ENCODE measurements around the gene ITSN1. TPM values are rescaled to one million over a fixed set of nuclear protein-coding genes. Genes with fewer than 3 reads are reported as not detected.

Gene ITSN1
- total RNA-seq, 4 donors from 2014 or later: 33.0 to 50.5 (median 45.9) TPM

DNA sequence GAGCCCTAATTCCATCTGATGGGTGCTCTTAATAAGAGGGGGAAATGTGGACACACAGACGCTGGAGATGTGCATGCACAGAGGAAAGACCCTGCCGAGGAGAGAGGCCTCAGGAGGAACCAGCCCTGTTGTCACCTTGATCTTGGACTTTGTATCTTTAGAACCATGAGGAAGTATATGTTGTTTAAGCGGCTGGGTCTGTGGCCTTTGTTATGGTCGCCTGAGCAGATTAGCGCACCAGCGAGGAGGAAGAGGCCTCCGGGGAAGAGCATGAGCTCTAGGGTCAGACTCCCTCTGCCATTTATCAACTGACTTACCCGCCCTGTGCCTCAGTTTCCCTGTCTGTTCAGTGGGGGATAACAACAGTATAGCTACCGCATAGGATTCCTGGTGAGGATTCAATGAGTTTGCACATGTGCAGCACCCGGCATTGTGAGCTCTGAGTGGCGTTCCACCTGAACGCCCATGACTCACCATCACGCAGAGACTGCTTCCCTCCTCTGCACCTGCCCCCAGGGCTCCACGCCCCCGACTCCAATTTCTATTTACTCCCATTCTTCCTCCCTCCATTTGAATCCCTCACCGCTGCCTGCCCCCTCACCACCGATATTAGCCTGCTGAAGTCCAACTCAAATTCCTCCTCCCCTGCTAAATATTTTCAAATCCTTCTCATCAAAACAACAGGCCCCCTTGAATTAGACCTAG is 206.1 kb downstream of the ITSN1 start:
- Histone ChIP-seq H3K4me1 (peaks cover 0 to 13% (median 0%) of the 10 kb centered on the region in 3 donors), H3K36me3 (no peaks in the 10 kb centered on the region), H3K9me3 (no peaks in the 10 kb centered on the region), H3K4me3 (no peak overlapping the region), H3K27me3 (no peaks in the 10 kb centered on the region), H3K27ac (no peak overlapping the region)
- WGBS, 2 donors (ENCODE audit: low coverage in 1 of 2): 91 to 93% methylated on average over 7 to 17 of the region's 17 CpGs
- no peak for ATAC-seq
- TF ChIP-seq EP300 (IDR thresholded peaks at IDR 0.05): no peak
- TF ChIP-seq POLR2A (IDR thresholded peaks at IDR 0.05): no peak
- TF ChIP-seq, protein P1, sequence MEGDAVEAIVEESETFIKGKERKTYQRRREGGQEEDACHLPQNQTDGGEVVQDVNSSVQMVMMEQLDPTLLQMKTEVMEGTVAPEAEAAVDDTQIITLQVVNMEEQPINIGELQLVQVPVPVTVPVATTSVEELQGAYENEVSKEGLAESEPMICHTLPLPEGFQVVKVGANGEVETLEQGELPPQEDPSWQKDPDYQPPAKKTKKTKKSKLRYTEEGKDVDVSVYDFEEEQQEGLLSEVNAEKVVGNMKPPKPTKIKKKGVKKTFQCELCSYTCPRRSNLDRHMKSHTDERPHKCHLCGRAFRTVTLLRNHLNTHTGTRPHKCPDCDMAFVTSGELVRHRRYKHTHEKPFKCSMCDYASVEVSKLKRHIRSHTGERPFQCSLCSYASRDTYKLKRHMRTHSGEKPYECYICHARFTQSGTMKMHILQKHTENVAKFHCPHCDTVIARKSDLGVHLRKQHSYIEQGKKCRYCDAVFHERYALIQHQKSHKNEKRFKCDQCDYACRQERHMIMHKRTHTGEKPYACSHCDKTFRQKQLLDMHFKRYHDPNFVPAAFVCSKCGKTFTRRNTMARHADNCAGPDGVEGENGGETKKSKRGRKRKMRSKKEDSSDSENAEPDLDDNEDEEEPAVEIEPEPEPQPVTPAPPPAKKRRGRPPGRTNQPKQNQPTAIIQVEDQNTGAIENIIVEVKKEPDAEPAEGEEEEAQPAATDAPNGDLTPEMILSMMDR (IDR thresholded peaks at IDR 0.05): no peak
- TF ChIP-seq POLR2AphosphoS5 (IDR thresholded peaks at IDR 0.05): no peak

DNA sequence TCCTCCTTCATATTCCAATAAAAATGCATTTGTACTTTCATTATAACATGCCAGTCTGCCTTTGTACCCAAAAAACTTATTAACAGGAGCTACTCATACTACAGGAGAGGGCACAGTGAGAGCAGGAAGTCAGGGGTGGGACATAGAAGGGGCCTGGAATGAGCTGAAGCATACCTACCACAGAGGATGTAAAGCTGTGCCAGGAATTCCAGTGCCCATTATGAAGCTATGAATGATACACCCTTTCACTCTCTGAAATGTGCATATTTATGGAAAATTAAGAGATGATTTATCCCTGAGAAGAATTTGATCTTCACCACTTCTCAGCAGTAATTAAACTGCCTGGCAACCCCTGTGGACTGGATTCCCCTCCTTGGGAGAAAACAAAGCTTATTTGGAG is 207.5 kb downstream of the ITSN1 start:
- ATAC-seq: no peak
- no peaks in the 10 kb centered on the region for H3K36me3 ChIP-seq
- no peak overlapping the region for H3K27ac ChIP-seq
- no peaks in the 10 kb centered on the region for H3K9me3 ChIP-seq
- TF ChIP-seq EP300 (IDR thresholded peaks at IDR 0.05): no peak
- no peak for TF ChIP-seq POLR2AphosphoS5 (IDR thresholded peaks at IDR 0.05)
- TF ChIP-seq, protein P1 (IDR thresholded peaks at IDR 0.05): no peak
- no peak for TF ChIP-seq POLR2A (IDR thresholded peaks at IDR 0.05)
- no peaks in the 10 kb centered on the region for H3K27me3 ChIP-seq
- no peak overlapping the region for H3K4me3 ChIP-seq
- no peaks in the 10 kb centered on the region for H3K4me1 ChIP-seq

DNA sequence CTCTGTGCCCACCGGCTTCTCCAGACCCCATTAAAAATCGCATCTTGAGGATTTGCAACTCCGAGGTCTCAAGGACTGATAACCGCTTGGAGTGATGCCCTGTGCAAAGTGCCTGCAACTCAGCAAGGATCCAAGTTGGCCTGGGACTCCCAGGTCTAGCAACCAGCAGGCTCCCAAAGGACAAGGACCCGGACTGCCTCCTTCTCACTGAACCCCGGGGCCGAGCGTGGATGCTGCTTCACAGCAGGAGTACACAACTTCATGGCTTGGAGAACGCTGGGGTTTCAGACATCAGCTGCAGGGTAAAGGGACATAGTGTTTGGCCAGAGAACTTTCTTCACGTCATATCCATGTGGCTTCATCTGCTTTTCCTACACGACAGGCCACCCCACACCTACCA is 208.1 kb downstream of the ITSN1 start:
- no peak overlapping the region for H3K4me3 ChIP-seq
- no peak for TF ChIP-seq EP300 (IDR thresholded peaks at IDR 0.05)
- TF ChIP-seq, protein P1 (IDR thresholded peaks at IDR 0.05): no peak
- no peak for TF ChIP-seq POLR2AphosphoS5 (IDR thresholded peaks at IDR 0.05)
- no peak for TF ChIP-seq POLR2A (IDR thresholded peaks at IDR 0.05)
- WGBS, 2 donors (ENCODE audit: low coverage in 1 of 2): no CpG with 5 or more reads among the region's 11 CpGs
- ATAC-seq: no peak
- H3K36me3 ChIP-seq: no peaks in the 10 kb centered on the region
- no peak overlapping the region for H3K27ac ChIP-seq
- H3K9me3 ChIP-seq: no peaks in the 10 kb centered on the region
- H3K4me1 ChIP-seq: no peaks in the 10 kb centered on the region
- no peaks in the 10 kb centered on the region for H3K27me3 ChIP-seq

DNA sequence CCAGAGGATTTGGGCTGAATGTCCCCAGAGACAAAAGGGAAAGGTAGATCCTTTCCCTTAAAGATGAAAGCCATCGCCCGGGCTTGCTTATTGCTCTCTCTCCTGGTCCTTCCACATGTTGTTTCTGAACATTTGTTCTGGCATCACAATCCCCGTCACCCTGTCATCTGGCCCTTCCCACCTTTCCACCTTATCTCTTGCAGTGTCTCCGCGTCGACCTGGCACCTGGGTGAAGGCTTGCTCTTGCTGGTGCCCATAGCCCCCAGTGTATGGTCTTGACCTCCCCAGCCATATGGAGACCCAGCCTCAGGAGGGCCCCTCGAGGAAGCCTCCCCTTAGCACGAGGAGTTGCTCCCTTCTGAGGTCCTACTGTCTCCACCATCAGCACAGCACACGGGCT is 208.7 kb downstream of the ITSN1 start:
- 87 to 90% methylated on average over 4 to 7 of the region's 9 CpGs for WGBS, 2 donors (ENCODE audit: low coverage in 1 of 2)

DNA sequence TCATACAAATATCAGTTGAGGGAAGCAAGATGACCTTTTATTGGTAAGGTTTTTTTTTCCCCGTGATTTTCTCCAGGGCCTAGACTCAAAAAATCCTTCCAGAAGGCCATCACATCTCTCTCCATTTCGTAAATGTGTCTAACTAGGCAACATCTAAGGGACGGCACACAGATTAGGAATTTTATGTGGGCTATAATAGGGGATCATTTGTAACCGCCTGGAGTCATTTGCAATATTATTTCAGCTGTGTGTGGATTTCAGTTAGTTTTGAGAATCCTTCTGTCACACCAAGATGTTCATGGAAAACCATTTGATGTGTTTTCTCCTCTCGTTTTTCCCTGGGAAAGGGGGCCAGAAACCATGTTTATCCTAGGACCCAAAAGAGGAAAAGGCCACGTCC is 210.2 kb downstream of the ITSN1 start:
- TF ChIP-seq, protein P1 (IDR thresholded peaks at IDR 0.05): no peak
- TF ChIP-seq POLR2AphosphoS5 (IDR thresholded peaks at IDR 0.05) (no peak), EP300 (IDR thresholded peaks at IDR 0.05) (no peak), POLR2A (IDR thresholded peaks at IDR 0.05) (no peak)
- ATAC-seq: no peak

More for the DNA sequence above, 208.7 kb downstream of the ITSN1 start:
- Histone ChIP-seq H3K27ac (no peak overlapping the region), H3K9me3 (no peaks in the 10 kb centered on the region), H3K36me3 (no peaks in the 10 kb centered on the region), H3K4me1 (no peaks in the 10 kb centered on the region), H3K4me3 (no peak overlapping the region), H3K27me3 (no peaks in the 10 kb centered on the region)
- no peak for TF ChIP-seq POLR2A (IDR thresholded peaks at IDR 0.05)
- TF ChIP-seq, protein P1 (IDR thresholded peaks at IDR 0.05): no peak
- no peak for TF ChIP-seq EP300 (IDR thresholded peaks at IDR 0.05)
- TF ChIP-seq POLR2AphosphoS5 (IDR thresholded peaks at IDR 0.05): no peak
- no peak for ATAC-seq

More for the DNA sequence above, 210.2 kb downstream of the ITSN1 start:
- H3K36me3 ChIP-seq: no peaks in the 10 kb centered on the region
- 60 to 65% methylated on average over 5 to 6 of the region's 6 CpGs for WGBS, 2 donors (ENCODE audit: low coverage in 1 of 2)
- H3K9me3 ChIP-seq: no peaks in the 10 kb centered on the region
- no peaks in the 10 kb centered on the region for H3K27me3 ChIP-seq
- no peaks in the 10 kb centered on the region for H3K4me1 ChIP-seq
- H3K4me3 ChIP-seq: no peak overlapping the region
- no peak overlapping the region for H3K27ac ChIP-seq
